SK-N-MC (cell line): ENCODE results near the gene SYNPO2.
"Not testable (repeated sequence)": the region's sequence is repeated elsewhere in the genome, so short reads cannot be mapped to it uniquely, and the experiment has no call there.

Experiments
- DNase-seq: peaks from one replicate; pipeline ENCODE4 v3.0.0-alpha.2; 2011; ENCODE audit warnings: low read depth, low spot score
- H3K27ac ChIP-seq: fragments of 200-600 bp; sonication (generic); 2 replicates; pipeline ENCODE4 v1.5.1; 2016; ENCODE audit warnings: mixed run types
- H3K36me3 ChIP-seq: fragments of 200-600 bp; sonication (generic); 2 replicates; pipeline ENCODE4 v1.6.1; 2017; ENCODE audit warnings: antibody characterized with exemption, low read length, mixed read lengths; ENCODE audit not compliant: insufficient read depth
- H3K4me3 ChIP-seq: fragments of 200-600 bp; sonication (generic); 2 replicates; pipeline ENCODE4 v1.5.1; 2016
- H3K9ac ChIP-seq: fragments of 200-600 bp; sonication (generic); 2 replicates; pipeline ENCODE4 v1.8.0; 2017; ENCODE audit warnings: mixed run types, mixed read lengths; ENCODE audit not compliant: insufficient read length
- H3K9me3 ChIP-seq: fragments of 200-600 bp; sonication (generic); 2 replicates; pipeline ENCODE4 v1.6.1; 2017; ENCODE audit warnings: low read depth, mild to moderate bottlenecking, antibody characterized with exemption, low read length, moderate library complexity, mixed read lengths
- EZH2 ChIP-seq: fragments of 200-600 bp; sonication (generic); IDR thresholded peaks from one replicate; pipeline ENCODE4 v1.6.1; 2017; ENCODE audit warnings: antibody characterized with exemption
- FOXP2 ChIP-seq: optimal IDR thresholded peaks from 2 replicates; pipeline ENCODE3; 2011; ENCODE audit warnings: mild to moderate bottlenecking, moderate library complexity; ENCODE audit not compliant: insufficient read depth; ENCODE audit errors: extremely low read length, control extremely low read depth
- POLR2AphosphoS5 ChIP-seq: IDR thresholded peaks from 2 replicates; pipeline ENCODE4 v1.6.1; 2012; ENCODE audit warnings: mild to moderate bottlenecking, low read depth, low read length, borderline replicate concordance

SYNPO2 gene

GRCh38 chr4:119053245-119053644, 164.6 kb downstream of the SYNPO2 start:
- TF ChIP-seq EZH2 (no peak), POLR2AphosphoS5 (no peak), FOXP2 (no peak)
- Histone ChIP-seq H3K36me3 (no peaks in the 10 kb centered on the region), H3K9ac (no peak overlapping the region), H3K27ac (no peak overlapping the region), H3K9me3 (no peaks in the 10 kb centered on the region), H3K4me3 (no peak overlapping the region)
- no peak for DNase-seq

DNA sequence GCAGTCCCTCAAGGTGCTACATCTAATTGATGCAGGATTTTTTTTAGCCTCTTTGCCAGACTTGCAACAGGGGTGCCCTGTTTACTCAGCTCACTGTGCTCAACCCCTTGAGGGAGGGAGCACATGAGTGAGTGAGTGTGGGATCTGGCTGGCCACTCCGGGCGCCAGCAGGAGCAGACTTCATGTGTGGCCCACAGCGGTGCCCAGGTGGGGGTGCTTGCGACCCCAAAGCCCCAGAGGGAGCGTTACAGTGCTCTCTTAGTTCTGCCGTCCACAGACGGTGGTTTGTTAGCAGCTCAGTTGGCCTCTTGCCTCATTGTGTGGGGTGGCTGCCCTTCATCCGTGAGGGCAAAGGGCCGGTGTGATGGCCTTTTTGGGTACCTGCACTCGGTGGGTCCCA, 165.3 kb downstream of the SYNPO2 start:
- DNase-seq: no peak
- H3K9me3 ChIP-seq: no peaks in the 10 kb centered on the region
- H3K27ac ChIP-seq: no peak overlapping the region
- no peak overlapping the region for H3K4me3 ChIP-seq
- H3K9ac ChIP-seq: no peak overlapping the region
- no peaks in the 10 kb centered on the region for H3K36me3 ChIP-seq
- TF ChIP-seq POLR2AphosphoS5 (no peak), FOXP2 (no peak), EZH2 (no peak)

DNA sequence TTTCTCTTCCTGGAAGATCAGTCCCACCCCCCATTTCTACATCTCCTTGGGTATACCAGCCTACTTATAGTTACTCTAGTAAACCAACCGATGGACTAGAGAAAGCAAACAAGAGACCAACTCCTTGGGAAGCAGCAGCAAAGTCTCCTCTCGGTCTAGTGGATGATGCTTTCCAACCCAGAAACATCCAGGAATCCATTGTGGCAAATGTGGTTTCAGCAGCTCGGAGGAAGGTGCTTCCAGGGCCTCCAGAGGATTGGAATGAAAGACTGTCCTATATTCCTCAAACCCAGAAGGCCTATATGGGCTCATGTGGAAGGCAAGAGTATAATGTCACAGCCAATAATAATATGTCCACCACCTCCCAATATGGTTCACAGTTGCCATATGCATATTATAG, 168.8 kb downstream of the SYNPO2 start:
- H3K36me3 ChIP-seq: no peaks in the 10 kb centered on the region
- no peak overlapping the region for H3K4me3 ChIP-seq
- no peaks in the 10 kb centered on the region for H3K9me3 ChIP-seq
- no peak overlapping the region for H3K9ac ChIP-seq
- DNase-seq: no peak
- no peak overlapping the region for H3K27ac ChIP-seq
- TF ChIP-seq POLR2AphosphoS5: no peak
- TF ChIP-seq EZH2: no peak
- no peak for TF ChIP-seq FOXP2

- TF ChIP-seq EZH2 (no peak), POLR2AphosphoS5 (no peak), FOXP2 (no peak)
- Histone ChIP-seq H3K9ac (no peak overlapping the region), H3K4me3 (no peak overlapping the region), H3K27ac (no peak overlapping the region), H3K9me3 (no peaks in the 10 kb centered on the region), H3K36me3 (no peaks in the 10 kb centered on the region)
- no peak for DNase-seq
Observed at GRCh38 chr4:119059221-119059620, 170.6 kb downstream of the SYNPO2 start.

- not testable (repeated sequence) for H3K9ac ChIP-seq, DNase-seq, H3K9me3 ChIP-seq, H3K36me3 ChIP-seq, H3K27ac ChIP-seq, H3K4me3 ChIP-seq
Observed at GRCh38 chr4:119067125-119067524, 178.5 kb downstream of the SYNPO2 start.

- not testable (repeated sequence) for DNase-seq, H3K27ac ChIP-seq
Observed at GRCh38 chr4:119067670-119068360, 179.2 kb downstream of the SYNPO2 start.

GRCh38 chr4:119068529-119068962, 179.9 kb downstream of the SYNPO2 start:
- no peak overlapping the region for H3K9ac ChIP-seq
- H3K36me3 ChIP-seq: no peaks in the 10 kb centered on the region
- H3K4me3 ChIP-seq: peak overlapping the region; percentile 12; the same call in 1 of the 2 replicates
- no peaks in the 10 kb centered on the region for H3K9me3 ChIP-seq
- TF ChIP-seq FOXP2 (no peak), EZH2 (no peak), POLR2AphosphoS5 (peak; percentile 23; the same call in 1 of the 2 replicates)
- H3K27ac ChIP-seq: no peak overlapping the region
- DNase-seq: peak; percentile 42

More at GRCh38 chr4:119067670-119068360, 179.2 kb downstream of the SYNPO2 start:
- H3K9ac ChIP-seq, H3K9me3 ChIP-seq, H3K4me3 ChIP-seq, H3K36me3 ChIP-seq: not testable (repeated sequence)

- Histone ChIP-seq H3K36me3 (no peaks in the 10 kb centered on the region), H3K4me3 (no peak overlapping the region), H3K27ac (no peak overlapping the region), H3K9me3 (no peaks in the 10 kb centered on the region), H3K9ac (no peak overlapping the region)
- no peak for DNase-seq
- no peak for TF ChIP-seq POLR2AphosphoS5
- TF ChIP-seq EZH2: no peak
- no peak for TF ChIP-seq FOXP2
Observed at GRCh38 chr4:119070301-119070700, 181.6 kb downstream of the SYNPO2 start.

DNA sequence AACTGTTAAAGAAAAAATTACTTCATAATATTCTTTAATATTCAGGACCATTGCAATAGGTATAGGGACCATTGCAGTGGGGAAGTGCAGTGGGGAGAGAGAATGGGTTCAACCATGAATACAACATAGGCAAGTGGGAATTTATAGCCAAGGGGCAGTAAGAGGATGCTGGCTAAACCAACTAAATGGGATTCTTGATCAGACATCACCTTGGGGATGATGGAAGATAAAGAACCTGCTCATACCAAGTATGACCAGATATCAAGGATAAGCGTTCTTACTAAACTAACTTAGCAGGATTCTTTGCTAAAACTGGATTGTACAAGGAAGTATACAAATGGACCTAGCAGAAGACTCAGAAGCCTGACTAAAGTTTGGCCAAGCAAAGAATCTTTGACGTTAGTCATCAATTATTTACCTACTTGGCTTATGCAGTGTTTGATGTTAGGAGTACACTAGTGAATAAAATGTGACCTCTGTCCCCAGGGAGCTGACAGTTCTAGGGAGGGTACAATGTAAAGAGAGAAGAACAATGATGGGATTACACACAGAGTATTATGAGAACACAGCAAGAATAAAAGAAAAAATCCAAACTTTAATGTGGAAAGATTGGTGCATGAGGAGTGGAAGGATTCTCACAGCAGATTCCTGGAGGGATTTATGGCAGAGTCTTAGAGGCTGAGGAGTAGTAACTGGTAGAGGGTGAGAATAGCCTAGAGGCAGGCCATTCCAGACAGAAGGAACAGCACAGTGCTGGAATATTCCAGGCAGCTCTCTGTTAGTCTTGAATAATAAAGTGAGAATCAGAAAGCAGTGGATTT, 192.3 kb downstream of the SYNPO2 start:
- Histone ChIP-seq H3K4me3 (no peak overlapping the region), H3K9me3 (no peaks in the 10 kb centered on the region), H3K27ac (no peak overlapping the region), H3K9ac (no peak overlapping the region), H3K36me3 (no peaks in the 10 kb centered on the region)
- DNase-seq: no peak
- no peak for TF ChIP-seq EZH2
- no peak for TF ChIP-seq POLR2AphosphoS5
- TF ChIP-seq FOXP2: no peak
